H9 (cell line): ENCODE measurements around the gene ARHGEF9. TPM values are rescaled to one million over a fixed set of nuclear protein-coding genes. Genes with fewer than 3 reads are reported as not detected.

ENCODE experiments used
- DNase-seq: peaks from one replicate; pipeline ENCODE4 v3.0.0-alpha.2; 2017
- H2AFZ ChIP-seq: one replicate; pipeline ENCODE4 v1.6.1; 2013; ENCODE audit warnings: mild to moderate bottlenecking, low read length, control low read depth, moderate library complexity
- H2AK5ac ChIP-seq: 2 replicates; pipeline ENCODE4 v1.6.1; 2013; ENCODE audit warnings: low read length, control low read depth, mixed read lengths; ENCODE audit not compliant: insufficient read length
- H2BK120ac ChIP-seq: one replicate; pipeline ENCODE4 v1.6.1; 2013; ENCODE audit warnings: low read depth, mild to moderate bottlenecking, low read length, control low read depth, inconsistent platforms; ENCODE audit not compliant: poor library complexity, severe bottlenecking
- H2BK12ac ChIP-seq: 2 replicates; pipeline ENCODE4 v1.6.1; 2013; ENCODE audit warnings: low read length, control low read depth, mixed read lengths, low read depth; ENCODE audit not compliant: insufficient read length
- H2BK15ac ChIP-seq: 2 replicates; pipeline ENCODE4 v1.6.1; 2013; ENCODE audit warnings: low read depth, low read length, control low read depth
- H2BK20ac ChIP-seq: one replicate; pipeline ENCODE4 v1.6.1; 2013; ENCODE audit warnings: low read depth, mild to moderate bottlenecking, low read length, control low read depth, inconsistent platforms; ENCODE audit not compliant: poor library complexity, severe bottlenecking
- H2BK5ac ChIP-seq: 2 replicates; pipeline ENCODE4 v1.6.1; 2013; ENCODE audit warnings: low read length, control low read depth, mixed read lengths; ENCODE audit not compliant: insufficient read length
- H3K14ac ChIP-seq: 2 replicates; pipeline ENCODE4 v1.6.1; 2013; ENCODE audit warnings: low read length, control low read depth; ENCODE audit not compliant: insufficient read depth
- H3K18ac ChIP-seq: 2 replicates; pipeline ENCODE4 v1.6.1; 2013; ENCODE audit warnings: low read depth, mild to moderate bottlenecking, mixed read lengths, low read length, control low read depth; ENCODE audit not compliant: insufficient read length
- H3K23ac ChIP-seq: 2 replicates; pipeline ENCODE4 v1.6.1; 2013; ENCODE audit warnings: low read length, control low read depth, mixed read lengths, low read depth; ENCODE audit not compliant: insufficient read length
- H3K23me2 ChIP-seq: 2 replicates; pipeline ENCODE4 v1.6.1; 2013; ENCODE audit warnings: low read depth, mild to moderate bottlenecking, mixed read lengths, low read length, control low read depth; ENCODE audit not compliant: insufficient read length, poor library complexity, severe bottlenecking
- H3K27ac ChIP-seq: 2 replicates; pipeline ENCODE4 v1.5.1; 2013; ENCODE audit warnings: low read length, control low read depth, mixed read lengths, low read depth; ENCODE audit not compliant: insufficient read length
- H3K27me3 ChIP-seq: 2 replicates; pipeline ENCODE4 v1.6.1; 2013; ENCODE audit warnings: low read length, control low read depth, inconsistent platforms; ENCODE audit not compliant: insufficient read depth
- H3K4ac ChIP-seq: 2 replicates; pipeline ENCODE4 v1.6.1; 2013; ENCODE audit warnings: low read depth, mild to moderate bottlenecking, control low read depth, inconsistent platforms, low read length, moderate library complexity
- H3K4me1 ChIP-seq: 2 replicates; pipeline ENCODE4 v1.6.1; 2013; ENCODE audit warnings: low read length, control low read depth, inconsistent platforms; ENCODE audit not compliant: insufficient read depth
- H3K4me2 ChIP-seq: 2 replicates; pipeline ENCODE4 v1.6.1; 2013; ENCODE audit warnings: low read length, control low read depth, mixed read lengths; ENCODE audit not compliant: insufficient read length, insufficient read depth
- H3K56ac ChIP-seq: 2 replicates; pipeline ENCODE4 v1.6.1; 2013; ENCODE audit warnings: low read depth, mild to moderate bottlenecking, mixed read lengths, low read length, control low read depth; ENCODE audit not compliant: insufficient read length
- H3K79me1 ChIP-seq: 2 replicates; pipeline ENCODE4 v1.6.1; 2013; ENCODE audit warnings: low read depth, mild to moderate bottlenecking, moderate library complexity, low read length, control low read depth, inconsistent platforms; ENCODE audit not compliant: insufficient read depth, poor library complexity, severe bottlenecking
- H3K79me2 ChIP-seq: 2 replicates; pipeline ENCODE4 v1.6.1; 2013; ENCODE audit warnings: low read length, control low read depth, inconsistent platforms; ENCODE audit not compliant: insufficient read depth
- H3K9ac ChIP-seq: 2 replicates; pipeline ENCODE4 v1.6.1; 2013; ENCODE audit warnings: low read length, control low read depth, mixed read lengths; ENCODE audit not compliant: insufficient read length; ENCODE audit errors: extremely low read depth
- H3K9me3 ChIP-seq: one replicate; pipeline ENCODE4 v1.6.1; 2013; ENCODE audit warnings: low read depth, low read length, inconsistent platforms; ENCODE audit not compliant: control insufficient read depth
- H3T11ph ChIP-seq: one replicate; pipeline ENCODE4 v1.6.1; 2013; ENCODE audit warnings: mild to moderate bottlenecking, low read length, control low read depth, inconsistent platforms
- H4K20me1 ChIP-seq: one replicate; pipeline ENCODE4 v1.6.1; 2013; ENCODE audit not compliant: control insufficient read depth, insufficient read length, insufficient read depth
- H4K5ac ChIP-seq: 2 replicates; pipeline ENCODE4 v1.6.1; 2013; ENCODE audit warnings: low read depth, mild to moderate bottlenecking, mixed read lengths, low read length, control low read depth; ENCODE audit not compliant: insufficient read length
- H4K8ac ChIP-seq: replicated peaks from 2 replicates; pipeline ENCODE4 v1.6.1; 2013; ENCODE audit warnings: low read length, control low read depth, mixed read lengths, low read depth; ENCODE audit not compliant: insufficient read length
- H4K91ac ChIP-seq: 2 replicates; pipeline ENCODE4 v1.6.1; 2013; ENCODE audit warnings: low read depth, mild to moderate bottlenecking, moderate library complexity, mixed read lengths, low read length, control low read depth; ENCODE audit not compliant: insufficient read length
- H3K27ac Mint-ChIP-seq, 3 experiments: 2 replicates in 2 of 3; 3 replicates in 1 of 3; pipeline ENCODE4 v1.8.0; 2020 to 2021; ENCODE audit warnings: mixed read lengths in 3 of 3, mild to moderate bottlenecking in 1 of 3, moderate library complexity in 1 of 3
- H3K27me3 Mint-ChIP-seq: 2 replicates; pipeline ENCODE4 v1.8.0; 2021; ENCODE audit warnings: low read depth, mild to moderate bottlenecking, moderate library complexity, mixed read lengths
- H3K36me3 Mint-ChIP-seq, 3 experiments: 2 replicates in 2 of 3; 3 replicates in 1 of 3; pipeline ENCODE4 v1.8.0; 2020 to 2021; ENCODE audit warnings: low read depth in 3 of 3, mixed read lengths in 3 of 3; ENCODE audit not compliant: insufficient read depth in 1 of 3
- H3K4me1 Mint-ChIP-seq, 2 experiments: 2 replicates each; pipeline ENCODE4 v1.8.0; 2020; ENCODE audit warnings: mixed read lengths in 2 of 2
- H3K4me3 Mint-ChIP-seq, 2 experiments: 2 replicates in 1 of 2; 3 replicates in 1 of 2; pipeline ENCODE4 v1.8.0; 2020 to 2021; ENCODE audit warnings: mild to moderate bottlenecking in 2 of 2, mixed read lengths in 2 of 2, moderate library complexity in 1 of 2
- H3K9me3 Mint-ChIP-seq, 2 experiments: 2 replicates in 1 of 2; 3 replicates in 1 of 2; pipeline ENCODE4 v1.8.0; 2020; ENCODE audit warnings: mild to moderate bottlenecking in 2 of 2, mixed read lengths in 2 of 2, moderate library complexity in 1 of 2
- CTCF ChIP-seq: fragments of 200-600 bp; sonication (generic); conservative IDR thresholded peaks from 3 replicates; pipeline ENCODE4 v1.8.0; 2021; ENCODE audit warnings: antibody characterized with exemption, mild to moderate bottlenecking
- WGBS: extraction: QIAGEN DNeasy Blood & Tissue Kit; methylation state at CpG from one replicate; pipeline ENCODE4 v1.1.7; 2013; ENCODE audit warnings: missing lambda C conversion rate, low lambda C conversion rate, mixed read lengths; ENCODE audit not compliant: insufficient read length; ENCODE audit errors: extremely low coverage; 5-methylcytosine and 5-hydroxymethylcytosine counted together
- total RNA-seq: library from RNA; stranded (reverse); gene quantifications from 2 replicates; pipeline ENCODE4 v1.2.1, GENCODE V29; 2021

ARHGEF9 gene
- total RNA-seq, 1 experiment from 2014 or later, result 26.4 TPM

GRCh38 chrX:63765712-63766111 is 19.3 kb downstream of the ARHGEF9 start:
- no peak overlapping the region for H3K27ac Mint-ChIP-seq
- no peak for TF ChIP-seq CTCF
- peaks cover 25 to 33% (median 30%) of the 10 kb centered on the region in 3 experiments for H3K36me3 Mint-ChIP-seq
- peaks cover 4% of the 10 kb centered on the region; the same call in 1 of the 2 replicates for H3K27me3 Mint-ChIP-seq
- H3K4me3 Mint-ChIP-seq, result no peak overlapping the region
- H3K27ac ChIP-seq, result no peak overlapping the region
- H3K4me1 Mint-ChIP-seq, result peaks cover 5 to 9% of the 10 kb centered on the region in 2 experiments; a peak in 3 of 4 replicates
- H3K9me3 ChIP-seq, result peaks cover 19% of the 10 kb centered on the region
- no peak for DNase-seq
- H3K27me3 ChIP-seq, result no peaks in the 10 kb centered on the region
- H3K79me2 ChIP-seq, result no peaks in the 10 kb centered on the region
- no peak overlapping the region for H2BK15ac ChIP-seq
- peaks cover 68 to 70% of the 10 kb centered on the region in 2 experiments for H3K9me3 Mint-ChIP-seq
- WGBS, result 100% methylated on average over 1 of the region's 4 CpGs
- H3K4me1 ChIP-seq, result no peaks in the 10 kb centered on the region; the same call in 1 of the 2 replicates
- H3K4ac ChIP-seq, result no peak overlapping the region
- no peak overlapping the region for H3K4me2 ChIP-seq
- H2BK20ac ChIP-seq, result no peak overlapping the region
- no peak overlapping the region for H3K9ac ChIP-seq
- H4K91ac ChIP-seq, result no peak overlapping the region
- H2AFZ ChIP-seq, result no peak overlapping the region
- no peak overlapping the region for H4K5ac ChIP-seq
- H3K14ac ChIP-seq, result no peak overlapping the region
- no peak overlapping the region for H2BK5ac ChIP-seq
- H3K56ac ChIP-seq, result no peak overlapping the region
- H2BK12ac ChIP-seq, result no peak overlapping the region
- no peak overlapping the region for H4K8ac ChIP-seq
- no peaks in the 10 kb centered on the region for H3K23me2 ChIP-seq
- H2BK120ac ChIP-seq, result no peak overlapping the region
- no peak overlapping the region for H2AK5ac ChIP-seq
- no peak overlapping the region for H3T11ph ChIP-seq
- H3K79me1 ChIP-seq, result no peaks in the 10 kb centered on the region
- H3K23ac ChIP-seq, result no peak overlapping the region
- no peaks in the 10 kb centered on the region for H4K20me1 ChIP-seq
- H3K18ac ChIP-seq, result no peak overlapping the region
